ENCODE measurements around the gene AGMO. TPM values are rescaled to one million over a fixed set of nuclear protein-coding genes. Genes with fewer than 3 reads are reported as not detected.

Gene AGMO
- total RNA-seq, 1 donor from 2014 or later = 0.34 TPM

- H3K27ac ChIP-seq (ENCODE audit: low read depth, low read length) = no peak overlapping the region
- no peaks in the 10 kb centered on the region for H3K9me3 ChIP-seq (ENCODE audit: insufficient read depth, low read depth, low read length)
- Mint-ChIP-seq H3K36me3 (ENCODE audit: low read depth, unreplicated experiment) (no peaks in the 10 kb centered on the region), H3K27ac (ENCODE audit: unreplicated experiment) (no peak overlapping the region), H3K4me1 (ENCODE audit: low read depth, unreplicated experiment) (no peaks in the 10 kb centered on the region), H3K4me3 (ENCODE audit: unreplicated experiment) (no peak overlapping the region), H3K27me3 (ENCODE audit: low read depth, unreplicated experiment) (no peaks in the 10 kb centered on the region), H3K9me3 (ENCODE audit: unreplicated experiment) (no peaks in the 10 kb centered on the region)
- H3K27me3 ChIP-seq (ENCODE audit: insufficient read depth, low read length) = no peaks in the 10 kb centered on the region
- H3K4me3 ChIP-seq (ENCODE audit: insufficient read depth, low read depth, low read length) = no peak overlapping the region
- H3K36me3 ChIP-seq (ENCODE audit: insufficient read depth, low read length) = no peaks in the 10 kb centered on the region
- no peaks in the 10 kb centered on the region for H3K4me1 ChIP-seq (ENCODE audit: insufficient read depth, low read length)
- H3K79me2 ChIP-seq (ENCODE audit: insufficient read depth, low read length) = no peaks in the 10 kb centered on the region
- H2AFZ ChIP-seq (ENCODE audit: low read depth, low read length) = no peak overlapping the region
- FAIRE-seq (no peak), DNase-seq (ENCODE audit: low read depth) (no peak)
- no peak overlapping the region for H3K4me2 ChIP-seq (ENCODE audit: low read length)
- no peak for TF ChIP-seq CTCF (IDR thresholded peaks at IDR 0.05; ENCODE audit: insufficient read depth, low read depth, low read length)
- TF ChIP-seq EZH2 (IDR thresholded peaks at IDR 0.05; ENCODE audit: insufficient read depth, low read length) = no peak
- no peaks in the 10 kb centered on the region for H4K20me1 ChIP-seq (ENCODE audit: insufficient read depth, low read length)
- H3K9ac ChIP-seq (ENCODE audit: low read length) = no peak overlapping the region
These were observed 153.9 kb downstream of the AGMO start for GRCh38 chr7:15407910-15408309.

- no peaks in the 10 kb centered on the region for H3K27me3 ChIP-seq (ENCODE audit: insufficient read depth, low read length)
- no peak overlapping the region for H3K27ac Mint-ChIP-seq (ENCODE audit: unreplicated experiment)
- H3K36me3 Mint-ChIP-seq (ENCODE audit: low read depth, unreplicated experiment) = no peaks in the 10 kb centered on the region
These were observed 158.1 kb downstream of the AGMO start for GRCh38 chr7:15403751-15404150.

More at GRCh38 chr7:15403751-15404150, 158.1 kb downstream of the AGMO start:
- DNase-seq (ENCODE audit: low read depth) (no peak), FAIRE-seq (no peak)
- H3K9me3 ChIP-seq (ENCODE audit: insufficient read depth, low read depth, low read length) = no peaks in the 10 kb centered on the region
- Mint-ChIP-seq H3K4me3 (ENCODE audit: unreplicated experiment) (no peak overlapping the region), H3K4me1 (ENCODE audit: low read depth, unreplicated experiment) (no peaks in the 10 kb centered on the region), H3K9me3 (ENCODE audit: unreplicated experiment) (no peaks in the 10 kb centered on the region), H3K27me3 (ENCODE audit: low read depth, unreplicated experiment) (no peaks in the 10 kb centered on the region)
- H3K4me2 ChIP-seq (ENCODE audit: low read length) = no peak overlapping the region
- H3K27ac ChIP-seq (ENCODE audit: low read depth, low read length) = no peak overlapping the region
- TF ChIP-seq EZH2 (IDR thresholded peaks at IDR 0.05; ENCODE audit: insufficient read depth, low read length) (no peak), CTCF (IDR thresholded peaks at IDR 0.05; ENCODE audit: insufficient read depth, low read depth, low read length) (no peak)
- H3K4me3 ChIP-seq (ENCODE audit: insufficient read depth, low read depth, low read length) = no peak overlapping the region
- no peaks in the 10 kb centered on the region for H3K79me2 ChIP-seq (ENCODE audit: insufficient read depth, low read length)
- H3K36me3 ChIP-seq (ENCODE audit: insufficient read depth, low read length) = no peaks in the 10 kb centered on the region
- H3K9ac ChIP-seq (ENCODE audit: low read length) = no peak overlapping the region
- no peaks in the 10 kb centered on the region for H3K4me1 ChIP-seq (ENCODE audit: insufficient read depth, low read length)
- H2AFZ ChIP-seq (ENCODE audit: low read depth, low read length) = no peak overlapping the region
- no peaks in the 10 kb centered on the region for H4K20me1 ChIP-seq (ENCODE audit: insufficient read depth, low read length)
